ENCODE data around the gene USE1. TPM values are rescaled to one million over a fixed set of nuclear protein-coding genes. Genes with fewer than 3 reads are reported as not detected.

The USE1 gene
- total and polyA plus RNA-seq, 2 of the 4 experiments (the other 2 are of a cell fraction), result 17.2 to 24.2 TPM

- peaks cover 28% of the 10 kb centered on the region for H4K20me1 ChIP-seq (ENCODE audit: insufficient read depth, low read length)
- peak within 1 kb of the TSS; percentile 100 for H2AFZ ChIP-seq (replicated peaks; ENCODE audit: low read length, poor library complexity)
- peak within 1 kb of the TSS; percentile 95 for H3K4ac ChIP-seq (ENCODE audit: low read depth, low read length)
- H4K8ac ChIP-seq (ENCODE audit: low read depth in 2 of 2, low read length in 2 of 2), result peak within 1 kb of the TSS; percentile 91 to 94; a peak in 3 of 4 replicates
- peak within 1 kb of the TSS; percentile 71; the same call in 1 of the 2 replicates for H2BK20ac ChIP-seq (ENCODE audit: low read depth, low read length)
- H3K9me1 ChIP-seq (ENCODE audit: insufficient read depth, low read length), result 0 out of 2 replicates have a peak, but pooled peaks cover 5% of the 10 kb centered on the region
- DNase-seq (no peak), ATAC-seq (ENCODE audit: low read depth) (no peak; the same call in 1 of the 2 replicates)
- H3K4me2 ChIP-seq (ENCODE audit: low read depth, low read length), result peak within 1 kb of the TSS; percentile 93
- H3K18ac ChIP-seq (ENCODE audit: low read depth, low read length), result peak within 1 kb of the TSS; percentile 86
- H3K27ac ChIP-seq (ENCODE audit: insufficient read depth, low read length), result peak within 1 kb of the TSS; percentile 97
- peaks cover 15 to 43% of the 10 kb centered on the region in 2 experiments for H3K79me1 ChIP-seq (ENCODE audit: low read depth in 1 of 2, low read length in 2 of 2)
- peak within 1 kb of the TSS; percentile 82 for H4K91ac ChIP-seq (ENCODE audit: insufficient read depth, low read depth, low read length)
- peak within 1 kb of the TSS; percentile 90 for H3K4me3 ChIP-seq (ENCODE audit: insufficient read depth, low read depth, low read length)
- peak within 1 kb of the TSS; percentile 98 for H2AK5ac ChIP-seq (ENCODE audit: low read depth, low read length)
- H3K27me3 ChIP-seq (ENCODE audit: control insufficient read depth, insufficient read depth, low read length), result no peaks in the 10 kb centered on the region
- POLR2A ChIA-PET (ENCODE audit: unreplicated experiment), result no interaction called here
- in situ Hi-C loops (cut with MboI; ENCODE audit: low sequenced_read_pairs) (no loop called here), dilution Hi-C loops (cut with HindIII; ENCODE audit: low sequenced_read_pairs, unreplicated experiment) (no loop called here), intact Hi-C loops (cut with micrococcal nuclease) (no loop called here)
- peak within 1 kb of the TSS; percentile 93 for H2BK5ac ChIP-seq (ENCODE audit: low read depth, low read length, poor library complexity, severe bottlenecking)
- WGBS, 2 experiments (ENCODE audit: extremely low coverage in 2 of 2, insufficient read length in 1 of 2), result 0% methylated on average over 3 of the region's 72 CpGs; no CpG with 5 or more reads in 1 of the 2 experiments
- TF ChIP-seq SMC3 (IDR thresholded peaks at IDR 0.05; ENCODE audit: low read depth, low read length) (no peak), POLR2A (IDR thresholded peaks at IDR 0.05; ENCODE audit: low read depth, low read length) (no peak), MAFK (IDR thresholded peaks at IDR 0.05; ENCODE audit: low read depth, low read length) (no peak), RAD21 (IDR thresholded peaks at IDR 0.05; ENCODE audit: low read length) (no peak), MAZ (IDR thresholded peaks at IDR 0.05; ENCODE audit: borderline replicate concordance, low read depth, low read length) (no peak), RFX5 (IDR thresholded peaks at IDR 0.05; ENCODE audit: low read depth, low read length) (no peak), MXI1 (IDR thresholded peaks at IDR 0.05; ENCODE audit: borderline replicate concordance, low read depth, low read length) (peak; percentile 44; the same call in 1 of the 2 replicates), CHD1 (IDR thresholded peaks at IDR 0.05; ENCODE audit: low read depth, low read length) (no peak)
- CTCF ChIA-PET, result no interaction called here
- peak within 1 kb of the TSS; percentile 90 for H2BK120ac ChIP-seq (ENCODE audit: low read depth, low read length)
- peak within 1 kb of the TSS; percentile 86; the same call in 1 of the 3 replicates for H2BK15ac ChIP-seq (ENCODE audit: low read depth, low read length)
- H3K9ac ChIP-seq (ENCODE audit: low read depth, low read length), result peak within 1 kb of the TSS; percentile 82
- no peaks in the 10 kb centered on the region for H3K9me3 ChIP-seq (ENCODE audit: control insufficient read depth, insufficient read depth, low read length)
- peak within 1 kb of the TSS; percentile 94 for H4K5ac ChIP-seq (ENCODE audit: low read depth, low read length)
- H2AK9ac ChIP-seq (replicated peaks; ENCODE audit: low read depth, low read length, poor library complexity), result peak within 1 kb of the TSS; percentile 99
- no TSS peak for BruUV-seq (replicated peaks)
- peaks cover 4% of the 10 kb centered on the region; the same call in 1 of the 2 replicates for H3K36me3 ChIP-seq (ENCODE audit: control insufficient read depth, insufficient read depth, low read length)
- H3K23ac ChIP-seq (ENCODE audit: low read depth, low read length), result peak within 1 kb of the TSS; percentile 59
- peaks cover 10% of the 10 kb centered on the region for H3K4me1 ChIP-seq (ENCODE audit: control insufficient read depth, insufficient read depth, low read length)
- H3K14ac ChIP-seq (replicated peaks; ENCODE audit: low read depth, low read length), result peak within 1 kb of the TSS; percentile 74
- peak within 1 kb of the TSS; percentile 72 for H3K56ac ChIP-seq (ENCODE audit: extremely low read depth, insufficient read depth, low read length)
These were observed 30.4 kb downstream of the USE1 start, which contains the start of gene NR2F6 for GRCh38 chr19:17245535-17245984. NR2F6 (minus strand) TSS chr19:17245919; CDS start chr19:17245220, 699 bp downstream.

All from IMR-90 (cell line).